Activated T-cell treated with anti-CD3 and anti-CD28 coated beads for 48 hours (primary cell): ENCODE results near the gene CSNK2A1.
"Not testable (repeated sequence)": the region's sequence is repeated elsewhere in the genome, so short reads cannot be mapped to it uniquely, and the experiment has no call there.

Experiments used
- DNase-seq: peaks from one replicate; pipeline ENCODE4 v3.0.0-alpha.2; 2020; ENCODE audit warnings: low read depth

CSNK2A1 gene

DNA sequence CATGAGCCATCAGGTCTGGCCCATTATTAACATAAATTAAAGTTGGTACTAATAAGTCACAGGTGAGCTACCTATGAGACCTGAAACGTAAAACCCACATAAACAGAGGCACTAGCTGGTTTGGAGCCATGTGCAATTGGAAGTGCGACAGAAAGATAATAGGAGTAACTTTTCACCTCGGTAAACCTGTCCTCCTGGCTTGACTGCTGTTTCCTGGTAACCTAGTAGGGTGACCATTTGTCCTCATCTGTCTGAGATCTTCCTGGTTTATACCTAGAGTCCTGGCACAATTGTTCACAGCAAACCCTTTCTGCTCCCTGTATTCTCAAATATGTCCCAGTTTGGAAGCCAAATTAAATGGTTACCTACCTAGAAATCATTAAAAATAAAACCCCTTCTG is 88.6 kb downstream of the CSNK2A1 start:
- DNase-seq, result no peak

DNA sequence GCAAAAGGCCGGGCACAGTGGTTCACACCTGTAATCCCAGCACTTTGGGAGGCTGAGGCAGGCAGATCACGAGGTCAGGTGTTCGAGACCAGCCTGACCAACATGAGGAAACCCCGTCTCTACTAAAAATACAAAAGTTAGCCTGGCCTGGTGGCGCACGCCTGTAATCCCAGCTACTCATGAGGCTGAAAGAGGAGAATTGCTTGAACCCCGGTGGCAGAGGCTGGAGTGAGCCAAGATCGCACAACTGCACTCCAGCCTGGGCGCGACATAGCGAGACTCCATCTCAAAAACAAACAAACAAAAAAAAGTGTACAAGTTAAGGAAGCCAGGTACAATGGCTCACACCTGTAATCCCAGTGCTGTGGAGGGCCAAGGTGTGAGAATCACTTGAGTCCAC is 91.6 kb downstream of the CSNK2A1 start:
- not testable (repeated sequence) for DNase-seq

DNA sequence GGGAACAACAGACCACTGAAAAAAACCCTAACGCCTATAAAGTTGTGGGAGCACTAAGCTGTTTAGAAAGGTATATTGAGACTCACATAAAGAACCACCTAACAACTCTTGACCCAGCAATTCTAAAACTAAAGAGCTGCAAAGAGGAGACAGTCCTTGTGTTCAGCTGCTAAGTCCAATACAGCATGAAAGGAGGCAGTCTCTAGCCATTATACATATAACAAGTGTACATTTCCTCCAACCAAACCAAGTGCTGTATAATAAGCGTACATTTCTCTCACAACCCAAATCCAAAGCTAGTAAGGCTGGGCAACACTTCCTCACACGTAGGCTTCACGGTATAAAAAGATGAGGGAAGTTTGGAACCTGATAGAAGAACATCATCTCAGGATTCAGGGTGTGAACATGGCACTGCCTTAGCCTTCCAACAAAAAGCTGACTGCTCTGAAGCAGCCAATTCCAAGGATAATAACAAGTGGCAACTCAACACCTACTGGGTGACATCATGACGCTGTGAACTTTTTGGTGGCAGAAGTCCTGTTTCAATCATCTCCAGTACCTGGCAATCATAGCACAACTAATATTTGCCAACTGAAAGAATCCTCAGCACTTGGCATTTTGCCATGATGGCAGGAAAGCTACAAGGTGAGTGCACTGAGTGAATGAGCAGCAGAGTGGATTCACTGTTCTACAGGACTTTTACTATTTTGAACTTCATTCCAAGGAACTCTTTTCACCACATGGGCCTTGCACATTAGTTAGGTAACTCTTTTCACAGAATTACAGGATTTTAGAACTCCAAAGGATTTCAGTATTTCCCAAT is 97.9 kb downstream of the CSNK2A1 start:
- DNase-seq, result no peak

DNA sequence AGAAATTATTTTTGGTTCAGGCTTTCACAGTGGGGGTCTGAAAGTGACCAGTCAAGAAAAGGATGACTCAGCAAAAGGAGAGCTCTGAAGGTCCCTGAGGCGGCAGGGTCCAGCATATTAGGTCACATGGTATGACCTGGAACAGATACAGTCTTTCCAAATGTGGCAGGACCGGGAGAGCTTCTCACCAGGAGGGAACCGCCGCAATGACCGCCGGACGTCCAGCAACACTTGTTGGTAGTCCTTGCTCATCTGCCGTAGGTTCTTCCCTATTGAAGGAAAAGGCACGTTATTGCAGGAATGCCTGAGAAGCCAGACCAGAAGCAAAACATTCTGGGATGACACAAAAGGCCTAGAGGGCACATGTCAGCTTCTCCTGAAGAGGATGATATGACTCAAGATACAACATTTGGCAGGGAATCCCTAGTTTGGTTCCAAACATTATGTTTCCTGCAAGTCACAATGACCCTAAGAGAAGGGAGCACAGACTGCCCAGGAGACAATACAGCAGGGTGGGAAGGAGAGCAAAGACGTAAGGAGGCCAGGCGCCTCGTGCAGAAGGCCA is 98.6 kb downstream of the CSNK2A1 start:
- no peak for DNase-seq

DNA sequence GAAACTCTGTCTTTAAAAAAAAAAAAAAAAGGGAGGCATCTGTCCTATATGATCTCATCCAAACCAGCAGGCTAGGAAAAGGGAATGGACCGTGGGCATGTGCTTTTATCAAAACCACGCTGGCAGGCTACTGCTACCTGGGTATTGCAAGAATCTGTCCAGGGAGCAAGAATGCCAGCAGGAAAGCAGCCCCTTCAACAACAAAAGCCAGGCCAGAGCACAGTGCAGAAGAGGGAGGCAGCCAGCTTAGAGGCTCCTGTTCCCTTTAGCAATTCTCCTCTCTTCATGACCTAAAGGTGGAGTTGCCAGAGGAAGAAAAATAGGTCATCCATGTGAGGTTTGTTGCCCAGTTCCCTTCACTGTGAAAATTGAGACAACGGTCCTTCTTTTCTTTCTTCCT is 99.5 kb downstream of the CSNK2A1 start:
- no peak for DNase-seq

DNA sequence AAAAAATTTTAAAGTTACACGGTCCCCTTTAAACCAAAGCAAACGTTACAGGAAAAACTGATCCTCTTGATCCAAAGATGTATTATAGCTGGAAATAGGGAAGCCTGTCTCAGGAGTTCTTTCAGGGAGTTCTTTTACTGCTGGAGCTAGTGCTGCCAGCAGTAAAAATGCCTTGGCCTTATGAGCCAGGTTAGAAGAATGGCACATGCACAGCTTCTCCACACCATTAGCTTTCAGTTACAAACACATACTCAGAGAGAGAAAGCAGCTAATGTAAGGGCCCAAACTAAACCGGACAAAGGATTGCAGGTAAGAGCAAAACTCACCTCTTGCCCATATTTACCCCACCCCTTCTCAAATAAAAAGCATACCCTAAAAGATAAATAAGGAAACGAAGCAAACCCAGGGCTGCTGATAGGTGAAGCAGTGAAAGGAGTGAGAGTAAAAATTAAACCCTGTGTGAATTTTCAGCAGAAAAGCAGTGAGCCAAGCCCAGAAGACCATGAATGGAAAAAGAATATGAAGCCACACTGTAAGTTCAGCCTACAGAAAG is 100.3 kb downstream of the CSNK2A1 start:
- DNase-seq, result no peak

DNA sequence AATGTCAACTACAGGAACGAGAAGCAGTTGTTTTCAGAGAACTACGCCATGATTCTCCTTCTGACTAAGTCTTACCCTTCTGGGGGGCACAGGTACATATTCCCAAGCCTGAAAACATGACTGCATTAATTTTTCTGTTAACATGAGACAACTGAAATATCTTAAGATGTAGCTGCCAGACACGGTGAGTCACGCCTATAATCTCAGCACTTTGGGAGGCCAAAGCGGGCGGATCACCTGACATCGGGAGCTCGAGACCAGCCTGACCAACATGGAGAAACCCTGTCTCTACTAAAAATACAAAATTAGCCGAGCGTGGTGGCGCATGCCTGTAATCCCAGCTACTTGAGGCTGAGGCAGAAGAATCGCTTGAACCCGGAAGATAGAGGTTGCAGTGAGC is 103.0 kb downstream of the CSNK2A1 start:
- no peak for DNase-seq

DNA sequence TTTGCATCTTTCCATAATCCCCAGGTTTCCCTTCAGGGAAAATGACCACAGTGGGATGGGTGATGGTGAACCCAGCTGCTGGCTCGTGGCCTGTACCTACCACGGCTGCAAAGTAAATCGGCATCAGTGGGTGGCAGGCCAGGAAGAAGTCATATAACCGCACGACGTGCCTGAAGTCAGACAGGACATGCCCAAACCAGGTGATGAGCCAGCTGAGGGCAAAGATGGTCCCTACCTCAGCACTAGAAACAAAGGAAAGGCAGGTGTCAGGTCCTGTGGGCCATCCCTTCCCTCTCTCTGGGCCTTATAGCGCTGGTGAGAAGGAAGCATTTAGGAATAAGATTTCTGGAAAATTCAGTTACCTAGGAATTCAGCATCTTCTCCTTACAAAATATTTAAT is 103.4 kb downstream of the CSNK2A1 start:
- DNase-seq, result no peak

DNA sequence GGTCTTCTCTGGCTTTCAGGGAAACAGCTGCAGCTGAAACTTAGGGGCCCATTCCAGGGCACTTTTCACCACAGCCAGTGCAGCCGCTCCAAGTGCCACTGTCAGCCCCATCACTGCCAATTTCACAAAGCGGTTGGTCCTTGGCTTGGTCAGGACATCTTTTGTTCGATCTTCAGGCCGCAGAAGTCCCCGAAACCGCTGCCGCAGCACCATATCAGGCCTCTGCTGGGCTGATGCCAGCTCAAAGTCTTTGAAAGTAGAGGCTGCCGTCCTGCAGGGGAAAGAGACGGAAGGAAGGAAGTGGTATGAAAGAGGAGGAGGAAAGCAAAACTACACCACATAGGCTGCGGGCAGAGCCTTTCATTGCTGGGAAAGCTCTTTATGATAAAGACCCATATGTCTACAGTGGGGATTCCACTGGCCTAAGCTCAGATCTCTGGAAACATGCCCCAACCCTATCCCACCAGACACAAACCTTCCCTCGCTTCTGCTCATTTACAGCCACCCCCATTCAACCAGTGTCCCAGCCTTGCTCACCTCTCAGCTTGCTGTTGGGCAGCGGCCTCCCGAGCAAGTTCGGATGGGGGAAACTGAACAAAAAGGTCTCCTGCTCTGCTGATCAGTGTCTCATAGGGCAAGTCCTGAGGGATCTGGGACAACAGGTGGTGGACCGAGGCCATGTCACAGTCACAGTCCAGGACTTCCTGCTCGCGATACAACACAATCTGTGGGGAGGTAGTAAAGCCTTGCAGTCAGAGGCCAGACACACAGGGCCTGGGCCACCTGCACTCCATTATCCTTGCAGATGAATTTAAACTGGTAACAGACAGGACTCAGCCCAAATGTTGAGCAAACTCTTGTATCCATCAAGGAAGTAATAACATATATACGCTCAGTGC is 104.8 kb downstream of the CSNK2A1 start:
- DNase-seq, result peak; percentile 43

DNA sequence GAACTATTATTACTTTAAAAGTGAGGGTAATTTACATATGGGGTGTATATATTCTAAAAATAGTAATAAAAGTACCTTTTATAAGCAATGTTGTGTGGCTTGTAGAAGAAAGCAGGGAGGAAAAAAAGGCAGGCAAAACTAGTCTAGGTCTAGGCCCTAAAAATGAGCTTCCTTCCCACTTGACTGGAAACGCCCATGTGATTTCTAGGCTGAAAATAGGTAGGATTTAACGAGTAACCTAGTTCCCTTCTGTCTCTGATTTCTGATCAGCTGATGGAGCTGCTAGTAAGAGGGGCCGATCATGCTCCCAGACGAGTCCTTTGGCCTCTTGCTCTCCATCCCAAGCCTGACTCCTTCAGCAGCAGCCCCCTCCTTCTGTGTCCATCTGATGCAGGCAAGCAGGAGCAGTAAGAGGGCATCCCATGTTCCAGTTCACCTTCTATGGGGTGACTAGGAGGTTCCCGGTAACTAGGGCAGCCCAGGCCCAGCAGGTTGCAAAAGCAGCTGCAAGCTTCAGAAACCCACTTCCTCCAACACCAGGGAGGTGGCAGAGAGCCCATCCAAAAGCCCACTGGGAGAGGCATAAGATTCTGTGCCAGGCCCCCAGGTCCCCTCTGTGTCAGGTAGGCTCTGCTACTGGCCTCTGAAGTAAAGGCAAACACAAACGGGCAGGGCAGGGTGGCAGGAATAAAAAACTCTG is 105.7 kb downstream of the CSNK2A1 start:
- no peak for DNase-seq

DNA sequence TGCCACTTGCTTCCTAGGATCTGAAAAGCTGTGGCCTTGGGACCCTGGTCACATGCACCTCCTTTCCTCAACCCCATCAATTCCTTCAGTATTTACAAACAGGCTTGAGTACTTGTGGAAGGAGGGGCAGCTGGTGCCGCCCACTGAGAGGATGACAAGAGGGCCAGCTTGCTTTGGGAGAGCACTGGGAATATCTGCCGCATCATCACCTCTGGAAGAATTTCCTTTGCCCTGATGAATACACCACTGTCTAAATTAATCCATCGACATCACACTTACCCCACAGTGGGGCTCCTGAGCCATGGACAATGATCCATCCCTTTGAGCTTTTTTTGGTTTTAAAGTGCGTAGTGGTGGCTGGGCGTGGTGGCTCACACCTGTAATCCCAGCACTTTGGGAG is 107.1 kb downstream of the CSNK2A1 start:
- no peak for DNase-seq

DNA sequence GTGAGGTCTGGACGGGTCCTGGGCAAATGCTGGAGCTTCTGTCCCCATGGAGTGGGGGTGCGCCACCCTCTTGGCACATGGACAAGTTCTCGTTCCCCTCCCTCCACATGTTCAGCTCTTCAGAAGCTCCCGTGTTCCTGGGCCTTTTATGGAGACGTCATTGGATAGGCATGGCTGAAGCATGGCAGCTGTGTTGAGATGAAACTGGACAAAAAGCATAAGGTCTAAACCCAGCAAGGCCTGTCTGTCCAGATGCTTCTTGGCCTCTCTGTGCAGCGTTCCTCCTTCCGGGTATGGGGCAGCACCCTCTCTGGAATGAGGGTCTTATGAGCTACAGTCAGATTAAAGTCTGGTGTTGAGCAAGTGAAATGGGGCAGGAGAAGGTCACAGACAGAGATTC is 108.0 kb downstream of the CSNK2A1 start:
- no peak for DNase-seq

DNA sequence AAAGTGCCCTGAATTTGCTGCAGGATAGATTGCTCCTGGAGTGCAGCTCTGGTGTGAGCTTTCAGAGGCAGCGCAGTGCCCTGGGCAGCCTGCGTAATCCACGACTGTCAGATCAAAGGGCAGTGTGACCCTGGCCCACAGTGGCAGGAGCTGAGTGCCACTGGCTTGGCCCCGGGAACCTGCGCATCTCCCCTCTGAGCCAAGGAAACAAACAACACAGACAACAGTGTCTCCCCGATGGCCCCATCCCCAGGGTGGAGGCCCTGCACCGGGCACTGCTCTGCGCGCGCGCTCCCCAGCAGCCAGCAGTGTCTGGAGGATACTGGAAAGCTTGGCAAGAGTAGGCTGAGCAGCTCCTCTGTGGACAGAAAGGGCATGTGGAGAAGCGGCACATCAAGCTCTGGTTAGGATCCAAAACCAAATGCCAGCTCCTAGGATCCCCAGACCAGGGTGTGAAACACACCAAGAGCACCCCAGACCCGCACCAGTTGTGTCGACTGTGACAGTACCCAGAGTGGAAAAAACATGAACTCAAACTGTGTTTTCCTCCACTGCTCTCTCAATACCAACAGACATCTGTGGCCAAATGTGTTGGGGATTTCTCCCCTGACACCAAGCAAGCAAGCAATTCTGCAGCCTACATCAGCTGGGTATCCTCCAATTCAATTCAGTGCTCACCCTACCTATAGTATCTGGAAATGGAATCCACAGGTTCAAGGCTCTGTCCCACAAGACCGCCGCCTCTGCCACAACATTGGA is 108.8 kb downstream of the CSNK2A1 start:
- DNase-seq, result no peak

DNA sequence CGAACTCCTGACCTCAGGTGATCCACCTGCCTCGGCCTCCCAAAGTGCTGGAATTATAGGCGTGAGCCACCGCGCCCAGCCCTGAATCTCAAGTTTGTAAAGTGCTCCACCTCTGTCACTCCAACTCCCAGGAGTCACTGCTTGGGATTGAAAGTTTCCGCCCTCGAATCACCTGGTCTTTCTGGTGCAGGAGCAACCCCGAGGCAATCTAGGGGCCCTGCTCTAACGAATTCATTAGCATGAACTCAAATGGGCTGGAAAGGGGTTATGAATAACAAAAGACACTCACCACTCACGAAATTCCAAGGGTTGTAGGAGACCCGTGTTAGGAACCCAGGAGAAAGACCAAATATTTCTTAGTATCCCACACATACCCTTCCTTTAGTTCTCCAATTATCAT is 109.4 kb downstream of the CSNK2A1 start:
- no peak for DNase-seq

DNA sequence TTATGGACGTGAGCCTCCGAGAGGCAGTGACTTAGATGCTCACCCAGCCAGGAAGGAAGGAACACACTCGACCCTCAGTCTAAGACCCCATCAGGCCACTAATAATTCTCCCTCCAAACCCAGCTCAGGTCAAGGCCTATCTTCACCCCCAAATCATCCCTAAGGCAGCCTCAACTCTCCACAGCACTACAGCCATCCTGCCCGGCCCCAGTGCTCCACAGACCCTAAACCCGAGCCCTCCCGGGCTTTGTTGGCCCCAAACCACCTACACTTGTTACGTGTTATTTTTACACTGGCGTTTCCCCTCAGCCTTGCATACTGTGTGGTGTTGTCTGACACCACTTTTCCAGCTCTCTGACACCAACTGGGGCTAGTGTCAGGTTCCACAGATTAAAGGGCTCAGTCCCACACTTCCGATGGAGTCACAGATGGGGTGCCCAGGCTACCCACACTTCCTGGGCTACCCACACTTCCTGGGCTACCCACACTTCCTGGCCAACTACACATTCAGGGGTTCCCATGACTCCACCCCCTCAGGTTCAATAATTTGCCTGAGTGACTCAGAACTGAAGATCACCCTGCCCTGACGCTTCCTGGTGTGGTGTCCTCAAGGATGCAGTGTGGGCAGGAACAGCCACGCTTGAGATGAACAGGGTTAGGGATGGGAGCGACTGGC is 110.2 kb downstream of the CSNK2A1 start:
- DNase-seq, result peak; percentile 54

DNA sequence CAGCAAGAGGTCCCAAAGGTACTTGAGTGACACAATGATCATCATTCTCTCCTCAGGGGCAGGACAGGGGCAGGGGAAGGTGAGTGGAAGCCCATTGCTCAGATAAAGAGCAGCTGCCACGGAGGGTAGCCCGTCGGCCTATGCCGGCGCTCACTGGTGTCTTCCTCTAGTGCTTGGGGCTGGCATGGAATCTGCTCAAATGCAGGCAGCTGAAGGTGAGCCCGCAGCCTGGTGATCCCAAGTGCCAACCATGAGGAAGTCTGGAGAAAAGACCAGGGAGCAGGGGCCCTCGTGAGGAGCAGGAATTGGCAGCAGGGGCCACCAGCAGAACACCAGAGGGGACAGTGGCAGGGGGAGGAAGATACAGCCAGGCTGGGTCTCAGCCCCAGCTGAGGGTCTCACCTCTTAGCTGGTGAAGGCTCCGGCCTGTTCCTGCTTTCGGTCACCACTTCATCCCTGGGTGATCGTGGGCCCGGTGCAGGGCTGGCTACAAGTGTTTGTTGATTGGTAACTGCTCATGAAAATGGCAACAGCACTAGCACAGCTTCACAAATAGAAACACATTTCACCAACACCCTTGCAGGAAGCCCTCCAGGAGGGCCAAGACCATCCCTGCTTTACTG is 110.8 kb downstream of the CSNK2A1 start:
- no peak for DNase-seq

DNA sequence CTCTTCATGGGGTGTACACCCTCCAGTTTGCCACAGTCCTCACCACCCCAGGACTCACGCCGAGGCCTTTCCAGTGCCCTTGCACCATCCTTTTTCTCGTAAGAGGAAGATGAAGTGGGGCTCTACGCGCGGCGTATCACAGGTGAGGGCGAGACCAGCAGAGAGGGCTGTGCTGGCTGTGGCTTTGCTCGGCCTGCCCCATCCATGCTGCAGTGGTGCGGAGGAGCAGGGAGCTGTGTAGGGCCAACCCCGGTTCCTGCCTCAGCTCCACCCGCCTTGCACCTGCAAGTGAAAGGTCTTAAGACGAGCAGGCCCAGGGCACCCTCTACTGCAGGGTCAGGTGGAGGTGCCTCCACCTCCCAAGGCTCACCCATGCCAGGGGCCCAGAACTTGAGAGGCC is 111.4 kb downstream of the CSNK2A1 start:
- DNase-seq, result no peak

DNA sequence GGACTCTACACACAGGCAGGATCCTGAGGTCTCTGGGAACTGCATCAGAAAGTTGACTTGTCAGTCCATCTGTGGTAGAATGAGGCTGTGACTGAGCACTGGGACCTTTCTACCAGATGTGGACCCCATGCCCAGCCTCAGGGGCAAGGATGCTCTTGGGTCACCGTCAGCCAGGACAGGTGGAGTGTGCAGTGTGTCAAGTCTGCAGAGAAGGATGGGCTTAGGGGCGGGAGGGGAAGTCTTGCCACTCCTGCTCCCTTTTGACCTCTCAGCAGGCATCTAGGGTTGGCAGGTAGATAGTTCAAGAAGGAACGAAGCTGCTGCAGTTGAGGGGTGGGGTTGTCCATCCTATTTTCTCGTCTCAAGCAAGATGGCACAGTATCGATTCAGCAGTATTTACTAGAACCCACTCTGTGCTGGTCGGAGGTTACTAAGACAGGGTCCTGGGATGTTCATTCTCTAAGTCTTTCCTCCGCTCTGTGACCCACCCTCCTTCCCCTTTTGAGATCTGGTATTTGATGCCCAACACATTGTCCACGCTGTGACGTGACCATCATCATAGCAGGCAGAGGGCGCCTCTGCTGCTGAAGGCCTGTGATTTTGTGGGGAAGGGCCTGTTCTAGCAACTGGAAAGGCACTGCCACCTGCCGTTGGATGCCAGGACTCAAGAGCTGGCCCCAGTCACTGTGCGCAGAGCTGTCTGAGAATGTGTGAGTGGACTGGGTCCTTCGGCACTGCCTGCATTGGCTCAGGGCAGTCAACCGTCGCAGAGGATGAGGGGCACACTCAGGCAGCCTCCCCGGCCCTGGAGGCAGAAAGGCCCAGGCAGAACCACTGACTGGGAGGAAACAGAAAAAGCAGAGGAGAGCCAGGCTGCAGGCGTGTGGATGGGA is 112.3 kb downstream of the CSNK2A1 start:
- DNase-seq, result no peak
